Activated T-helper 17 cell treated with anti-CD3 and anti-CD28 coated beads, Interleukin-2, amount 50 U/mL, for 72 hours (primary cell): ENCODE measurements around the gene HPCAL4. TPM values are rescaled to one million over a fixed set of nuclear protein-coding genes. Genes with fewer than 3 reads are reported as not detected.
A peak's percentile ranks its signal among the peaks of the same experiment; 100 is the strongest.

ENCODE experiments used
- ATAC-seq: fragments of 150-1000 bp; cut with Tn5 transposase; replicated peaks from 2 replicates; pipeline ENCODE4 v1.10.0; 2021; ENCODE audit warnings: mild to moderate bottlenecking, moderate library complexity
- H3K27ac Mint-ChIP-seq: one replicate; pipeline ENCODE4 v1.8.0; 2022; ENCODE audit warnings: mixed read lengths
- H3K27me3 Mint-ChIP-seq: one replicate; pipeline ENCODE4 v1.8.0; 2022; ENCODE audit warnings: mixed read lengths
- H3K36me3 Mint-ChIP-seq: one replicate; pipeline ENCODE4 v1.8.0; 2022; ENCODE audit warnings: low read depth, mild to moderate bottlenecking, mixed read lengths
- H3K4me1 Mint-ChIP-seq: one replicate; pipeline ENCODE4 v1.8.0; 2022; ENCODE audit warnings: mixed read lengths
- H3K4me3 Mint-ChIP-seq: one replicate; pipeline ENCODE4 v1.8.0; 2022; ENCODE audit warnings: mild to moderate bottlenecking, mixed read lengths
- H3K9me3 Mint-ChIP-seq: one replicate; pipeline ENCODE4 v1.8.0; 2022; ENCODE audit warnings: mixed read lengths
- total RNA-seq, 2 donors: library from RNA; stranded (reverse); gene quantifications; one replicate each; pipeline ENCODE4 v1.2.3, GENCODE V29; 2022

Gene HPCAL4
- total RNA-seq, 2 donors from 2014 or later = 0.50 to 1.2 TPM

- Mint-ChIP-seq H3K27me3 (peaks cover 11% of the 10 kb centered on the region), H3K4me1 (peaks cover 22% of the 10 kb centered on the region), H3K36me3 (no peaks in the 10 kb centered on the region), H3K4me3 (no peak overlapping the region), H3K27ac (no peak overlapping the region), H3K9me3 (no peaks in the 10 kb centered on the region)
- peak; percentile 27 for ATAC-seq
Observed at GRCh38 chr1:39628807-39629350, 62.4 kb downstream of the HPCAL4 start.

Other genes with a start within 250 kb of the HPCAL4 start
- gene BMP8A, start 199.8 kb downstream of the HPCAL4 start, total RNA-seq = under 1 TPM in 1 of 2 donors, not detected in 1; 0.30 TPM
- gene PABPC4, start 114.6 kb downstream of the HPCAL4 start, total RNA-seq = 100 to 1,000 TPM; 181 to 246 TPM
- gene HEYL, start 51.8 kb downstream of the HPCAL4 start, total RNA-seq = under 1 TPM in 1 of 2 donors, not detected in 1; 0.40 TPM
- not detected for gene NT5C1A, start 19.3 kb downstream of the HPCAL4 start, total RNA-seq
- gene PPIE, start 47.4 kb upstream of the HPCAL4 start, total RNA-seq = 10 to 100 TPM; 56.0 to 68.7 TPM
- 1 to 10 TPM in 1 of 2 donors, under 1 TPM in 1; 0.69 to 1.1 TPM for gene OXCT2, start 79.9 kb upstream of the HPCAL4 start, total RNA-seq
- gene BMP8B, start 97.4 kb upstream of the HPCAL4 start, total RNA-seq = under 1 TPM; 0.08 to 0.37 TPM
- gene TRIT1, start 192.1 kb upstream of the HPCAL4 start, total RNA-seq = 10 to 100 TPM; 33.6 to 41.0 TPM
- gene MYCL, start 210.5 kb upstream of the HPCAL4 start, total RNA-seq = under 1 TPM in 1 of 2 donors, not detected in 1; 0.09 TPM